Smooth muscle cell (in vitro differentiated cells): Measurements from ENCODE around the gene UNC5B. TPM values are rescaled to one million over a fixed set of nuclear protein-coding genes. Genes with fewer than 3 reads are reported as not detected.
A peak's percentile ranks its signal among the peaks of the same experiment; 100 is the strongest.

Source experiments
- DNase-seq: peaks from one replicate; lab custom pipeline; 2025; ENCODE audit not compliant: unreplicated experiment; lab: John Stamatoyannopoulos, UW
- H2AFZ ChIP-seq: fragments of 200-600 bp; sonication (generic); 2 replicates; pipeline ENCODE4 v1.6.0; 2016; ENCODE audit warnings: antibody characterized with exemption, low read depth, mild to moderate bottlenecking
- H3F3A ChIP-seq: fragments of 200-600 bp; sonication (generic); 2 replicates; pipeline ENCODE4 v1.6.0; 2017; ENCODE audit warnings: antibody characterized with exemption, low read depth
- H3K27ac ChIP-seq: fragments of 200-600 bp; sonication (generic); 2 replicates; pipeline ENCODE4 v1.5.1; 2016; ENCODE audit warnings: low read depth, mild to moderate bottlenecking
- H3K27me3 ChIP-seq: fragments of 200-600 bp; sonication (generic); 2 replicates; pipeline ENCODE4 v1.6.1; 2016; ENCODE audit warnings: low read depth, mild to moderate bottlenecking
- H3K36me3 ChIP-seq: fragments of 200-600 bp; sonication (generic); 2 replicates; pipeline ENCODE4 v1.5.1; 2016; ENCODE audit warnings: low read depth
- H3K4me1 ChIP-seq: fragments of 200-600 bp; sonication (generic); 2 replicates; pipeline ENCODE4 v1.5.1; 2016; ENCODE audit warnings: low read depth
- H3K4me2 ChIP-seq: fragments of 200-600 bp; sonication (generic); 2 replicates; pipeline ENCODE4 v1.6.0; 2016; ENCODE audit warnings: mild to moderate bottlenecking
- H3K4me3 ChIP-seq: fragments of 200-600 bp; sonication (generic); 2 replicates; pipeline ENCODE4 v1.5.1; 2016; ENCODE audit warnings: mild to moderate bottlenecking
- H3K79me2 ChIP-seq: fragments of 200-600 bp; sonication (generic); 2 replicates; pipeline ENCODE4 v1.6.0; 2016; ENCODE audit warnings: low read depth, mild to moderate bottlenecking
- H3K9ac ChIP-seq: fragments of 200-600 bp; sonication (generic); 2 replicates; pipeline ENCODE4 v1.6.0; 2016; ENCODE audit warnings: low read depth
- H3K9me3 ChIP-seq: fragments of 200-600 bp; sonication (generic); replicated peaks from 2 replicates; pipeline ENCODE4 v1.5.1; 2016; ENCODE audit warnings: low read depth
- H4K20me1 ChIP-seq: fragments of 200-600 bp; sonication (generic); 2 replicates; pipeline ENCODE4 v1.6.0; 2016; ENCODE audit warnings: low read depth
- WGBS: methylation state at CpG from one replicate; pipeline ENCODE4 v1.1.7; 2016; ENCODE audit warnings: low lambda C conversion rate; 5-methylcytosine and 5-hydroxymethylcytosine counted together
- polyA plus RNA-seq: library from polyadenylated mRNA; unstranded; fragments of >200 nt; fragmentation: Nextera tagmentation; extraction: Ambion mirVana; gene quantifications from 2 replicates; pipeline ENCODE4 v1.2.1, GENCODE V29; 2016
- total RNA-seq: library from RNA; depleted of rRNA; stranded (reverse); fragments of >200 nt; gene quantifications from 2 replicates; pipeline ENCODE4 v1.2.3, GENCODE V29; 2014
- TF ChIP-seq, protein P1 (sequence below): fragments of 200-600 bp; sonication (generic); IDR thresholded peaks from 2 replicates; pipeline ENCODE4 v1.5.1; 2017; ENCODE audit warnings: borderline replicate concordance, mild to moderate bottlenecking, antibody characterized with exemption; ENCODE audit not compliant: insufficient read depth, poor library complexity, severe bottlenecking

Gene UNC5B
- total and polyA plus RNA-seq, 2 experiments from 2014 or later = 89.6 to 142 TPM

DNA sequence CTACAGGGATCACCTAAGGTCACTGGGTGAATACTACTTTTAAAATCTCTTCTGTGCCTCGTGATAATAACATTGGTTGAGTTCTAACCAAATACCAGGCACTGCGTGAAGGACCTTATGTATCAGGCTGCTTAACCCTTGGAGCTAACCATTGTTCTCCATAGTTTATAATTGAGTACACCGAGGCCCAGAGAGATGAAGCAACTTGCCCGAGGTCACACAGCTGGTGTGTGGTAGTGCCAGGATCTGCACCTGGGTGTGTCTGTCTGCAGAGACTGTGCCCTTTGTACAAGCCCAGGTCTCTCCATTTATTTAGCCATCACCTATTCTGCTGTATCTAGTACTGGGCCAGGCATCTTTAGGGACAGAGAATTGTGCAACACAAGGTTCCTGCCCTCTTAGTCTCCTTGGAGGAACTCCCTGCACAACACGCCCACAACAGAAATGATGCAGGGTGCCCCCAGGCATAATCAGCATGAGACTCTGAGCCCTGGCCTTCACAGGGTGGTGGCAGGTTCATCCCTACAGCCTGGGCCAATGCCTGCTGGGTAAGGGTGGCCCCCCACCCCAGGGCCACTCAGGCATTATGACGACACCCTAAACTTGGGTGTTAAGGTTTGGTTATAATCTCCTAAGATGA lies 31.5 kb downstream of the UNC5B start:
- TF ChIP-seq, protein P1, sequence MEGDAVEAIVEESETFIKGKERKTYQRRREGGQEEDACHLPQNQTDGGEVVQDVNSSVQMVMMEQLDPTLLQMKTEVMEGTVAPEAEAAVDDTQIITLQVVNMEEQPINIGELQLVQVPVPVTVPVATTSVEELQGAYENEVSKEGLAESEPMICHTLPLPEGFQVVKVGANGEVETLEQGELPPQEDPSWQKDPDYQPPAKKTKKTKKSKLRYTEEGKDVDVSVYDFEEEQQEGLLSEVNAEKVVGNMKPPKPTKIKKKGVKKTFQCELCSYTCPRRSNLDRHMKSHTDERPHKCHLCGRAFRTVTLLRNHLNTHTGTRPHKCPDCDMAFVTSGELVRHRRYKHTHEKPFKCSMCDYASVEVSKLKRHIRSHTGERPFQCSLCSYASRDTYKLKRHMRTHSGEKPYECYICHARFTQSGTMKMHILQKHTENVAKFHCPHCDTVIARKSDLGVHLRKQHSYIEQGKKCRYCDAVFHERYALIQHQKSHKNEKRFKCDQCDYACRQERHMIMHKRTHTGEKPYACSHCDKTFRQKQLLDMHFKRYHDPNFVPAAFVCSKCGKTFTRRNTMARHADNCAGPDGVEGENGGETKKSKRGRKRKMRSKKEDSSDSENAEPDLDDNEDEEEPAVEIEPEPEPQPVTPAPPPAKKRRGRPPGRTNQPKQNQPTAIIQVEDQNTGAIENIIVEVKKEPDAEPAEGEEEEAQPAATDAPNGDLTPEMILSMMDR = no peak
- no peak overlapping the region for H2AFZ ChIP-seq
- no peaks in the 10 kb centered on the region for H3K36me3 ChIP-seq
- peaks cover 95% of the 10 kb centered on the region for H3K79me2 ChIP-seq
- H3K4me1 ChIP-seq = peaks cover 33% of the 10 kb centered on the region
- no peak overlapping the region for H3K4me3 ChIP-seq
- peaks cover 73% of the 10 kb centered on the region for H4K20me1 ChIP-seq
- 69% methylated on average over 6 of the region's 6 CpGs for WGBS
- H3K9ac ChIP-seq = no peak overlapping the region
- DNase-seq = no peak
- H3K27ac ChIP-seq = peak overlapping the region; percentile 93
- peak overlapping the region; percentile 58 for H3K4me2 ChIP-seq
- H3F3A ChIP-seq = peaks cover 51% of the 10 kb centered on the region
- H3K9me3 ChIP-seq = no peaks in the 10 kb centered on the region
- H3K27me3 ChIP-seq = no peaks in the 10 kb centered on the region

DNA sequence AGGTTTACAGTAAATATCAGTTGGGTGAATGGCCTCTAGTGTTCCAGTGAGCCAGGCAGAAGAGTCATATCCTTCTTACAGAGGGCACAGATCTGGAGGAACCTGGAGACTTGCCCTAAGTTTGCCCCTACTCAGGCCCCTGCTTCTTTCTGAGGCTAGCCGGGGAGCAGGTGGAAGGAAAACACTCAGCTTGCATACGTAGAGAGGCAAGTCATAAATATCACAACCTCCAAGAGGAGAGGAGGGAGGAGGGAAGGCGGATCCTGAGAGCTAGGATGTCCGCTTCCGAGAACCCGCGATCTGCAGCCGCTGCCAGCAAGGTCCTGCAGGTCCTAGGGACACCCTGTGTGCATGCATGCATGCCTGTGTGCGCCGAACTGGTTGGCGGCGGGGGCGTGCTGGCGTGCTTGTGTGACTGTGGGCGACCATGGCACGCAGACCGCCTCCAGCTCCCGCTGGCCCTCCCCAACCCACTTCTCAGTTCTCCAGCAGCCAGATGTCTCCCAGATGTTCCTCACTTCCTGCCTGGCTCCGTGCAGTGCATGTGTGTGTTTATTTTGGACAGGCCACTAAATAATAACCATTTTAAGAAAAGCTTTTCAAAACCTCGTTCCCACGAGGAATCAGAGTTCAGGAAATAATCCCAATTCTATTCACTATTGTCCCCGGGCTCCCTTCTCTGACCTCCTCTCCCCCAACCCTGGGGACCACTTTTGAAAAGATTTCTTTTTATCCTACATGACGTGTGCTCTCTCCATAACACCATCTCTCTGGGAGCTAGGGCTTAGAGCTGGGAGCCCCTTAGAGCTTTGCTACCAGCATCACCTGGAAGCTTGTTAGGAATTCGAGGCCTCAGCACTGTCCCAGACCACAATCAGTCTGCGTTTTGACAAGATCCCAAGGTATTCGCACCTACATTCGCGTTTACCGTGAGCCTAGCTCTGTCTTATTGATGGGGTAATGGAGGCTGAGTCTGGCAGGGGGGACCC lies 32.4 kb downstream of the UNC5B start:
- 33% methylated on average over 29 of the region's 29 CpGs for WGBS
- H3K79me2 ChIP-seq = peaks cover 95% of the 10 kb centered on the region
- peaks cover 32% of the 10 kb centered on the region for H3K4me1 ChIP-seq
- H3K36me3 ChIP-seq = no peaks in the 10 kb centered on the region
- H3K27me3 ChIP-seq = no peaks in the 10 kb centered on the region
- no peaks in the 10 kb centered on the region for H3K9me3 ChIP-seq
- no peak overlapping the region for H3K4me3 ChIP-seq
- TF ChIP-seq, protein P1 = no peak
- peak; percentile 45 for DNase-seq
- peak overlapping the region; percentile 60 for H3K9ac ChIP-seq
- H2AFZ ChIP-seq = no peak overlapping the region
- H3F3A ChIP-seq = peaks cover 57% of the 10 kb centered on the region
- peak overlapping the region; percentile 93 for H3K27ac ChIP-seq
- peaks cover 81% of the 10 kb centered on the region for H4K20me1 ChIP-seq
- H3K4me2 ChIP-seq = peak overlapping the region; percentile 58

DNA sequence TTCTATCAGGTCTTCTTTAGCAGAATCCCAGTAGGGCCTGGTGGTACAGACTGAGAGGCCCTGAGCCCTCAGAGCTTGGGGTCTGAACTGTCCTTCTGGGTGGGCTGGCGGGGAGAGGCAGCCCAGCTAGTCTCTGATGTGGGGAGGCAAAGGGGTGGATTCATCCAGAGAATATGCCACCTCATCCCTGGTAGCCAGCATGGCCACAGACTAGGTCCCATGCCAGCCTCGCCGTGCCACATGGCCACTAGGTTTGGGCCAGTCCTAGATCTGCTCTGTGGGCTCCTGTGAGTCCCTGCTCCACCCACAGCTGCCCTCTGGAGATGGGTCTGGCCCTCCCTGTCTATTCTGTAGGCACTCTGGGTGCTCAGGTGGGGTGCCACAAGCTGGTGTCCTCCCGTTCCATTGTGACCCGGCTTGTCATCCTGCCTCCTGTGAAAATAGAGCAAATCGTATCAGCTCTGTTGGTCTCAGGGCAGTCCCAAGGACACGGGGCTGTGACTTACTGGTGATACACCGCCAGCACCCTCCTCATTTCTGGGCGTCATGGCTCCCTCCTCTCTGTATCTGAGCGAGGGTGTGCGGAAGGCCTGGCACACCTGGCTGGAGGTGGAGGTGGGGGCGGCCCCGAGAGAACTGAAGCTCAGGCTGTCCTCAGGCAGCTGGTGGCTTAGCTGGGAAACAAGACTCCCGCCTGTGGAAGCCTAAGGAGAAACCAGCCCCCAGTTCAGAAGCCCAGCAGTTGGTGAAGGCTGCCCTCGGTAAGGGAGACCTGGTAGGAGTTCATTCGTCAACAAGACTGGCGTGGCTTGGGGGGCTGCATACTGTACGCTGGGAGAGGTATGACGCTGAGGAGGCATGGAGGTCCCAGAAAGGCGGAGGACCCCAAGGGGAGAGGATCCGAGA lies 33.3 kb downstream of the UNC5B start:
- no peaks in the 10 kb centered on the region for H3K9me3 ChIP-seq
- H3K4me1 ChIP-seq = peaks cover 31% of the 10 kb centered on the region
- peak overlapping the region; percentile 93 for H3K27ac ChIP-seq
- H3K27me3 ChIP-seq = no peaks in the 10 kb centered on the region
- H3K4me3 ChIP-seq = no peak overlapping the region
- H4K20me1 ChIP-seq = peaks cover 88% of the 10 kb centered on the region
- H3F3A ChIP-seq = peaks cover 63% of the 10 kb centered on the region
- H3K4me2 ChIP-seq = peak overlapping the region; percentile 58
- no peaks in the 10 kb centered on the region for H3K36me3 ChIP-seq
- TF ChIP-seq, protein P1 = no peak
- peak overlapping the region; percentile 60 for H3K9ac ChIP-seq
- WGBS = 84% methylated on average over 21 of the region's 21 CpGs
- peaks cover 95% of the 10 kb centered on the region for H3K79me2 ChIP-seq
- H2AFZ ChIP-seq = no peak overlapping the region
- DNase-seq = no peak
